HepG2 (cell line): ENCODE measurements around the gene PTPRM. TPM values are rescaled to one million over a fixed set of nuclear protein-coding genes. Genes with fewer than 3 reads are reported as not detected.

Experiments used
- ATAC-seq: fragments of 200-7000 bp; cut with Tn5 transposase; 3 replicates; pipeline ENCODE4 v1.9.1; 2020; ENCODE audit warnings: mild to moderate bottlenecking, moderate library complexity
- BruUV-seq: library from RNA; stranded (reverse); fragments of 400-500 nt; replicated peaks from 2 replicates; lab custom pipeline; 2021; lab: Mats Ljungman, UMichigan
- CTCF ChIA-PET: fragments of 300-600 bp; formaldehyde crosslinking; extraction: SDS; loops from one replicate; lab custom pipeline; 2021; ENCODE audit warnings: low total read pairs, inconsistent platforms, low intra/inter-chr PET ratio; lab: Yijun Ruan, JAX
- POLR2A ChIA-PET: fragments of 350-600 bp; sonication (Branson Sonifier 250); formaldehyde crosslinking; loops from one replicate; lab custom pipeline; 2020; ENCODE audit warnings: antibody characterized with exemption, inconsistent platforms; lab: Yijun Ruan, JAX
- DNase-seq: peaks from one replicate; pipeline ENCODE4 v3.0.0-alpha.2; 2015; ENCODE audit warnings: low spot score
- FAIRE-seq: peaks from 3 replicates; lab custom pipeline; 2011; peaks lifted over from hg19 to GRCh38; lab: Jason Lieb, UNC
- H2AFZ ChIP-seq: one replicate; pipeline ENCODE4 v1.6.1; 2011; ENCODE audit warnings: low read length, inconsistent platforms
- H3K27ac ChIP-seq: fragments of 300-600 bp; 3 replicates; pipeline ENCODE4 v1.8.0; 2011; ENCODE audit warnings: mixed run types, mild to moderate bottlenecking, mixed read lengths, low read length, inconsistent platforms; ENCODE audit not compliant: insufficient read depth; ENCODE audit errors: extremely low read length
- H3K27me3 ChIP-seq, 2 experiments: fragments of 200-600 bp in 1 of 2; 2 replicates in 1 of 2; 3 replicates in 1 of 2; pipeline versions ENCODE4 v1.6.0 to v1.8.0; 2011; ENCODE audit warnings: low read length in 2 of 2, mild to moderate bottlenecking in 2 of 2, moderate library complexity in 2 of 2, inconsistent platforms in 1 of 2; ENCODE audit not compliant: insufficient read depth in 2 of 2, control insufficient read depth in 1 of 2
- H3K36me3 ChIP-seq, 2 experiments: fragments of 200-600 bp in 1 of 2; replicated peaks in 1 of 2; 2 replicates in 1 of 2; 3 replicates in 1 of 2; pipeline versions ENCODE4 v1.5.1 to v1.8.0; 2011; ENCODE audit warnings: low read length in 2 of 2, inconsistent platforms in 1 of 2; ENCODE audit not compliant: insufficient read depth in 2 of 2, control insufficient read depth in 1 of 2
- H3K4me1 ChIP-seq: 2 replicates; pipeline ENCODE4 v1.5.1; 2012; ENCODE audit warnings: low read length, inconsistent platforms; ENCODE audit not compliant: insufficient read depth
- H3K4me2 ChIP-seq: 2 replicates; pipeline ENCODE4 v1.6.0; 2011; ENCODE audit warnings: low read depth, low read length, inconsistent platforms
- H3K4me3 ChIP-seq, 3 experiments: fragments of 200-600 bp in 1 of 3; sonication (generic), shearing (Covaris generic) in 1 of 3; replicated peaks in 1 of 3; 2 replicates each; pipeline ENCODE4 v1.5.1; 2011 to 2016; ENCODE audit warnings: low read length in 3 of 3, inconsistent platforms in 2 of 3, low read depth in 2 of 3, mild to moderate bottlenecking in 2 of 3, control low read depth in 1 of 3, mixed read lengths in 1 of 3; ENCODE audit not compliant: insufficient read depth in 1 of 3
- H3K79me2 ChIP-seq: one replicate; pipeline ENCODE4 v1.6.1; 2011; ENCODE audit warnings: low read length, inconsistent platforms; ENCODE audit not compliant: insufficient read depth
- H3K9ac ChIP-seq: 2 replicates; pipeline ENCODE4 v1.6.0; 2011; ENCODE audit warnings: mild to moderate bottlenecking, low read depth, low read length, inconsistent platforms; ENCODE audit not compliant: insufficient read depth
- H3K9me3 ChIP-seq: 2 replicates; pipeline ENCODE4 v1.5.1; 2012; ENCODE audit warnings: mild to moderate bottlenecking, low read length
- H4K20me1 ChIP-seq: 2 replicates; pipeline ENCODE4 v1.6.0; 2011; ENCODE audit warnings: inconsistent platforms, mild to moderate bottlenecking, low read length, moderate library complexity; ENCODE audit not compliant: insufficient read depth
- CAMTA2 ChIP-seq: sonication (generic); formaldehyde crosslinking; IDR thresholded peaks from 2 replicates; pipeline ENCODE4 v1.4.0; 2020; ENCODE audit warnings: mild to moderate bottlenecking, missing genetic modification reagents, borderline replicate concordance
- GATA4 ChIP-seq: sonication (generic); IDR thresholded peaks from 2 replicates; pipeline ENCODE4 v1.6.1; 2016; ENCODE audit warnings: antibody characterized with exemption, low read depth, borderline replicate concordance
- GATAD1 ChIP-seq: IDR thresholded peaks from 2 replicates; pipeline ENCODE4 v1.6.1; 2016; ENCODE audit warnings: missing genetic modification reagents, missing compliant biosample characterization
- GPN1 ChIP-seq: sonication (generic); formaldehyde crosslinking; IDR thresholded peaks from 2 replicates; pipeline ENCODE4 v1.5.1; 2020; ENCODE audit warnings: missing genetic modification reagents, borderline replicate concordance
- KDM5B ChIP-seq: sonication (generic); formaldehyde crosslinking; IDR thresholded peaks from 2 replicates; pipeline ENCODE4 v1.4.0; 2020; ENCODE audit warnings: missing genetic modification reagents, mild to moderate bottlenecking, borderline replicate concordance
- MAFG ChIP-seq: sonication (generic); formaldehyde crosslinking; IDR thresholded peaks from 2 replicates; pipeline ENCODE4 v1.5.1; 2020; ENCODE audit warnings: mild to moderate bottlenecking, missing genetic modification reagents
- MEF2D ChIP-seq: sonication (generic); formaldehyde crosslinking; IDR thresholded peaks from 2 replicates; pipeline ENCODE4 v1.5.1; 2020; ENCODE audit warnings: mild to moderate bottlenecking, missing genetic modification reagents
- NCOA2 ChIP-seq: sonication (generic); formaldehyde crosslinking; IDR thresholded peaks from 2 replicates; pipeline ENCODE4 v1.8.0; 2022; ENCODE audit warnings: inconsistent platforms
- SRF ChIP-seq: IDR thresholded peaks from 2 replicates; pipeline ENCODE4 v1.6.1; 2011; ENCODE audit warnings: mild to moderate bottlenecking, low read depth, low read length, moderate library complexity
- ZBTB49 ChIP-seq: sonication (generic); formaldehyde crosslinking; IDR thresholded peaks from 2 replicates; pipeline ENCODE4 v1.4.0; 2020; ENCODE audit warnings: missing genetic modification reagents, borderline replicate concordance
- ZFP1 ChIP-seq: IDR thresholded peaks from 2 replicates; pipeline ENCODE4 v1.6.1; 2016
- ZNF160 ChIP-seq: sonication (generic); formaldehyde crosslinking; IDR thresholded peaks from 2 replicates; pipeline ENCODE4 v1.8.0; 2022; ENCODE audit warnings: mild to moderate bottlenecking, inconsistent platforms, missing genetic modification reagents
- ZNF530 ChIP-seq: sonication (generic); formaldehyde crosslinking; IDR thresholded peaks from 2 replicates; pipeline ENCODE4 v1.5.0; 2020; ENCODE audit warnings: low read depth, mild to moderate bottlenecking, missing genetic modification reagents
- ZNF546 ChIP-seq: sonication (generic); formaldehyde crosslinking; conservative IDR thresholded peaks from 2 replicates; pipeline ENCODE4 v1.8.1; 2023; ENCODE audit warnings: mild to moderate bottlenecking, missing genetic modification reagents
- ZNF557 ChIP-seq: sonication (generic); formaldehyde crosslinking; IDR thresholded peaks from 2 replicates; pipeline ENCODE4 v1.4.0; 2020; ENCODE audit warnings: missing genetic modification reagents
- ZNF615 ChIP-seq: sonication (generic); formaldehyde crosslinking; IDR thresholded peaks from 2 replicates; pipeline ENCODE4 v1.5.0; 2020; ENCODE audit warnings: mild to moderate bottlenecking, missing genetic modification reagents, borderline replicate concordance
- WGBS: methylation state at CpG from one replicate; pipeline ENCODE4 v1.1.6; 2017; ENCODE audit warnings: low lambda C conversion rate; 5-methylcytosine and 5-hydroxymethylcytosine counted together
- in situ Hi-C: cut with HindIII; loops from 2 replicates; pipeline ENCODE4 v1.10.0; 2017; ENCODE audit warnings: low pct_unique_long_range_greater_than_20kb; ENCODE audit not compliant: extremely low pct_ligation_motif_present
- intact Hi-C: fragments of 100-400 bp; cut with micrococcal nuclease; formaldehyde crosslinking; loops from one replicate; pipeline ENCODE4 v1.10.0; 2022; ENCODE audit not compliant: unreplicated experiment
- polyA plus RNA-seq, 8 experiments: library from polyadenylated mRNA; depleted of rRNA in 3 of 8; stranded (reverse) in 7 of 8; unstranded in 1 of 8; fragments of >200 nt; fragmentation: Illumina TruSeq in 4 of 8; extraction: Trizol in 4 of 8; gene quantifications; 2 replicates each; pipeline versions ENCODE4 v1.2.1 to v1.2.3, GENCODE V29; 2011 to 2016; ENCODE audit warnings: low read depth in 4 of 8, missing spikeins in 1 of 8, mixed read lengths in 1 of 8; ENCODE audit not compliant: insufficient read depth in 1 of 8
- total RNA-seq, 5 experiments: library from RNA; depleted of rRNA; stranded (reverse); fragments of >200 nt; fragmentation: Illumina TruSeq; extraction: Trizol; gene quantifications; 2 replicates each; pipeline ENCODE4 v1.2.3, GENCODE V29; 2016; ENCODE audit warnings: low read depth in 1 of 5
- TF ChIP-seq, protein P1 (sequence below): sonication (generic); formaldehyde crosslinking; conservative IDR thresholded peaks from 2 replicates; pipeline ENCODE4 v1.4.0; 2020; ENCODE audit warnings: mild to moderate bottlenecking, missing genetic modification reagents, moderate library complexity
- TF ChIP-seq, protein P2 (sequence below): sonication (generic); formaldehyde crosslinking; IDR thresholded peaks from 2 replicates; pipeline ENCODE4 v1.4.0; 2020; ENCODE audit warnings: missing genetic modification reagents; ENCODE audit errors: not compliant biosample characterization

Gene PTPRM
- total and polyA plus RNA-seq, 2 of the 13 experiments (the other 11 are each of a cell fraction or from before 2014, with no cell fraction given) = 12.6 to 108 TPM

DNA sequence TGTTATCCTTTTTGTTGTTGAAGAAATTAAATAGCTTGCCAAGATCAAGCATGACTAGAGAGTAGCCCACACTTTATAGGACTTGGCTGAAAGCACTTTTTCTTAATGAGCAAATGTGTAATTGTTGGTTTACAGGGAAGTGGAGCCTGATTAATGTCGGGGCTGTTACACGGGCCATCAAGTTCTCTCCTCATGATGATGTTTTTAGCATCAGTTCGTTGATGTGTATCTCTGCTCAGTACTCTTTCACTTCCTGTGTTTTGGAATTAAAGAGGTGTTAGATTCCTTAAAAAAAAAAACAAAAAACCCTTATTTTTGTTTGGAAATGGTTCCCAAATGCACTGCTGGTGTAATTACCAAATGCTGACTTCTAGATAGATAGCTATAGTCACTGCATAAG is 114.2 kb downstream of the PTPRM start:
- no peak overlapping the region for H3K4me2 ChIP-seq
- CTCF ChIA-PET = no interaction called here
- H3K79me2 ChIP-seq = no peaks in the 10 kb centered on the region
- TF ChIP-seq ZNF615 (CRISPR knock-in tag) (no peak), ZNF557 (no peak), ZNF546 (CRISPR knock-in tag) (no peak), NCOA2 (CRISPR knock-in tag) (no peak), GATA4 (no peak), MAFG (CRISPR knock-in tag) (no peak), GATAD1 (CRISPR knock-in tag) (no peak), MEF2D (CRISPR knock-in tag) (no peak), KDM5B (CRISPR knock-in tag) (no peak), SRF (no peak), ZNF530 (no peak), CAMTA2 (no peak), ZNF160 (CRISPR knock-in tag) (no peak), GPN1 (CRISPR knock-in tag) (no peak), ZBTB49 (CRISPR knock-in tag) (no peak), ZFP1 (CRISPR knock-in tag) (no peak)
- TF ChIP-seq, protein P1, sequence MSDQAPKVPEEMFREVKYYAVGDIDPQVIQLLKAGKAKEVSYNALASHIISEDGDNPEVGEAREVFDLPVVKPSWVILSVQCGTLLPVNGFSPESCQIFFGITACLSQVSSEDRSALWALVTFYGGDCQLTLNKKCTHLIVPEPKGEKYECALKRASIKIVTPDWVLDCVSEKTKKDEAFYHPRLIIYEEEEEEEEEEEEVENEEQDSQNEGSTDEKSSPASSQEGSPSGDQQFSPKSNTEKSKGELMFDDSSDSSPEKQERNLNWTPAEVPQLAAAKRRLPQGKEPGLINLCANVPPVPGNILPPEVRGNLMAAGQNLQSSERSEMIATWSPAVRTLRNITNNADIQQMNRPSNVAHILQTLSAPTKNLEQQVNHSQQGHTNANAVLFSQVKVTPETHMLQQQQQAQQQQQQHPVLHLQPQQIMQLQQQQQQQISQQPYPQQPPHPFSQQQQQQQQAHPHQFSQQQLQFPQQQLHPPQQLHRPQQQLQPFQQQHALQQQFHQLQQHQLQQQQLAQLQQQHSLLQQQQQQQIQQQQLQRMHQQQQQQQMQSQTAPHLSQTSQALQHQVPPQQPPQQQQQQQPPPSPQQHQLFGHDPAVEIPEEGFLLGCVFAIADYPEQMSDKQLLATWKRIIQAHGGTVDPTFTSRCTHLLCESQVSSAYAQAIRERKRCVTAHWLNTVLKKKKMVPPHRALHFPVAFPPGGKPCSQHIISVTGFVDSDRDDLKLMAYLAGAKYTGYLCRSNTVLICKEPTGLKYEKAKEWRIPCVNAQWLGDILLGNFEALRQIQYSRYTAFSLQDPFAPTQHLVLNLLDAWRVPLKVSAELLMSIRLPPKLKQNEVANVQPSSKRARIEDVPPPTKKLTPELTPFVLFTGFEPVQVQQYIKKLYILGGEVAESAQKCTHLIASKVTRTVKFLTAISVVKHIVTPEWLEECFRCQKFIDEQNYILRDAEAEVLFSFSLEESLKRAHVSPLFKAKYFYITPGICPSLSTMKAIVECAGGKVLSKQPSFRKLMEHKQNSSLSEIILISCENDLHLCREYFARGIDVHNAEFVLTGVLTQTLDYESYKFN (CRISPR knock-in tag) = no peak
- TF ChIP-seq, protein P2, sequence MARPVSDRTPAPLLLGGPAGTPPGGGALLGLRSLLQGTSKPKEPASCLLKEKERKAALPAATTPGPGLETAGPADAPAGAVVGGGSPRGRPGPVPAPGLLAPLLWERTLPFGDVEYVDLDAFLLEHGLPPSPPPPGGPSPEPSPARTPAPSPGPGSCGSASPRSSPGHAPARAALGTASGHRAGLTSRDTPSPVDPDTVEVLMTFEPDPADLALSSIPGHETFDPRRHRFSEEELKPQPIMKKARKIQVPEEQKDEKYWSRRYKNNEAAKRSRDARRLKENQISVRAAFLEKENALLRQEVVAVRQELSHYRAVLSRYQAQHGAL (CRISPR knock-in tag) = no peak
- TF ChIP-seq, all 625 proteins: peak for 0
- no TSS peak for BruUV-seq
- DNase-seq (no peak), ATAC-seq (no peak), FAIRE-seq (no peak)
- Histone ChIP-seq H4K20me1 (no peaks in the 10 kb centered on the region), H3K4me1 (peaks cover 10% of the 10 kb centered on the region), H2AFZ (no peak overlapping the region), H3K36me3 (no peaks in the 10 kb centered on the region), H3K9me3 (no peaks in the 10 kb centered on the region), H3K27ac (no peak overlapping the region), H3K9ac (no peak overlapping the region), H3K27me3 (no peaks in the 10 kb centered on the region), H3K4me3 (no peak overlapping the region)
- in situ Hi-C loops (no loop called here), intact Hi-C loops (no loop called here)
- POLR2A ChIA-PET = no interaction called here
- 89% methylated on average over 3 of the region's 3 CpGs for WGBS
